Measurements from ENCODE around the gene PHOSPHO1.

- TF ChIP-seq CTCF (conservative IDR thresholded peaks at IDR 0.05; ENCODE audit: low read length) (no peak), EZH2phosphoT487 (IDR thresholded peaks at IDR 0.05; ENCODE audit: borderline replicate concordance, low read depth, low read length) (no peak)
Observed at GRCh38 chr17:49235896-49236295, 5.3 kb upstream of the PHOSPHO1 start.
